H9 (cell line): ENCODE results near the gene SIN3A. TPM values are rescaled to one million over a fixed set of nuclear protein-coding genes. Genes with fewer than 3 reads are reported as not detected.
"Not testable (repeated sequence)": the region's sequence is repeated elsewhere in the genome, so short reads cannot be mapped to it uniquely, and the experiment has no call there.

Experiments used
- DNase-seq: peaks from one replicate; pipeline ENCODE4 v3.0.0-alpha.2; 2017
- H2AFZ ChIP-seq: one replicate; pipeline ENCODE4 v1.6.1; 2013; ENCODE audit warnings: mild to moderate bottlenecking, low read length, control low read depth, moderate library complexity
- H2AK5ac ChIP-seq: 2 replicates; pipeline ENCODE4 v1.6.1; 2013; ENCODE audit warnings: low read length, control low read depth, mixed read lengths; ENCODE audit not compliant: insufficient read length
- H2BK120ac ChIP-seq: one replicate; pipeline ENCODE4 v1.6.1; 2013; ENCODE audit warnings: low read depth, mild to moderate bottlenecking, low read length, control low read depth, inconsistent platforms; ENCODE audit not compliant: poor library complexity, severe bottlenecking
- H2BK12ac ChIP-seq: 2 replicates; pipeline ENCODE4 v1.6.1; 2013; ENCODE audit warnings: low read length, control low read depth, mixed read lengths, low read depth; ENCODE audit not compliant: insufficient read length
- H2BK15ac ChIP-seq: 2 replicates; pipeline ENCODE4 v1.6.1; 2013; ENCODE audit warnings: low read depth, low read length, control low read depth
- H2BK20ac ChIP-seq: one replicate; pipeline ENCODE4 v1.6.1; 2013; ENCODE audit warnings: low read depth, mild to moderate bottlenecking, low read length, control low read depth, inconsistent platforms; ENCODE audit not compliant: poor library complexity, severe bottlenecking
- H2BK5ac ChIP-seq: 2 replicates; pipeline ENCODE4 v1.6.1; 2013; ENCODE audit warnings: low read length, control low read depth, mixed read lengths; ENCODE audit not compliant: insufficient read length
- H3K14ac ChIP-seq: 2 replicates; pipeline ENCODE4 v1.6.1; 2013; ENCODE audit warnings: low read length, control low read depth; ENCODE audit not compliant: insufficient read depth
- H3K18ac ChIP-seq: 2 replicates; pipeline ENCODE4 v1.6.1; 2013; ENCODE audit warnings: low read depth, mild to moderate bottlenecking, mixed read lengths, low read length, control low read depth; ENCODE audit not compliant: insufficient read length
- H3K23ac ChIP-seq: 2 replicates; pipeline ENCODE4 v1.6.1; 2013; ENCODE audit warnings: low read length, control low read depth, mixed read lengths, low read depth; ENCODE audit not compliant: insufficient read length
- H3K23me2 ChIP-seq: 2 replicates; pipeline ENCODE4 v1.6.1; 2013; ENCODE audit warnings: low read depth, mild to moderate bottlenecking, mixed read lengths, low read length, control low read depth; ENCODE audit not compliant: insufficient read length, poor library complexity, severe bottlenecking
- H3K27ac ChIP-seq: 2 replicates; pipeline ENCODE4 v1.5.1; 2013; ENCODE audit warnings: low read length, control low read depth, mixed read lengths, low read depth; ENCODE audit not compliant: insufficient read length
- H3K27me3 ChIP-seq: 2 replicates; pipeline ENCODE4 v1.6.1; 2013; ENCODE audit warnings: low read length, control low read depth, inconsistent platforms; ENCODE audit not compliant: insufficient read depth
- H3K4ac ChIP-seq: 2 replicates; pipeline ENCODE4 v1.6.1; 2013; ENCODE audit warnings: low read depth, mild to moderate bottlenecking, control low read depth, inconsistent platforms, low read length, moderate library complexity
- H3K4me1 ChIP-seq: 2 replicates; pipeline ENCODE4 v1.6.1; 2013; ENCODE audit warnings: low read length, control low read depth, inconsistent platforms; ENCODE audit not compliant: insufficient read depth
- H3K4me2 ChIP-seq: 2 replicates; pipeline ENCODE4 v1.6.1; 2013; ENCODE audit warnings: low read length, control low read depth, mixed read lengths; ENCODE audit not compliant: insufficient read length, insufficient read depth
- H3K56ac ChIP-seq: 2 replicates; pipeline ENCODE4 v1.6.1; 2013; ENCODE audit warnings: low read depth, mild to moderate bottlenecking, mixed read lengths, low read length, control low read depth; ENCODE audit not compliant: insufficient read length
- H3K79me1 ChIP-seq: 2 replicates; pipeline ENCODE4 v1.6.1; 2013; ENCODE audit warnings: low read depth, mild to moderate bottlenecking, moderate library complexity, low read length, control low read depth, inconsistent platforms; ENCODE audit not compliant: insufficient read depth, poor library complexity, severe bottlenecking
- H3K79me2 ChIP-seq: 2 replicates; pipeline ENCODE4 v1.6.1; 2013; ENCODE audit warnings: low read length, control low read depth, inconsistent platforms; ENCODE audit not compliant: insufficient read depth
- H3K9ac ChIP-seq: 2 replicates; pipeline ENCODE4 v1.6.1; 2013; ENCODE audit warnings: low read length, control low read depth, mixed read lengths; ENCODE audit not compliant: insufficient read length; ENCODE audit errors: extremely low read depth
- H3K9me3 ChIP-seq: one replicate; pipeline ENCODE4 v1.6.1; 2013; ENCODE audit warnings: low read depth, low read length, inconsistent platforms; ENCODE audit not compliant: control insufficient read depth
- H3T11ph ChIP-seq: one replicate; pipeline ENCODE4 v1.6.1; 2013; ENCODE audit warnings: mild to moderate bottlenecking, low read length, control low read depth, inconsistent platforms
- H4K20me1 ChIP-seq: one replicate; pipeline ENCODE4 v1.6.1; 2013; ENCODE audit not compliant: control insufficient read depth, insufficient read length, insufficient read depth
- H4K5ac ChIP-seq: 2 replicates; pipeline ENCODE4 v1.6.1; 2013; ENCODE audit warnings: low read depth, mild to moderate bottlenecking, mixed read lengths, low read length, control low read depth; ENCODE audit not compliant: insufficient read length
- H4K8ac ChIP-seq: replicated peaks from 2 replicates; pipeline ENCODE4 v1.6.1; 2013; ENCODE audit warnings: low read length, control low read depth, mixed read lengths, low read depth; ENCODE audit not compliant: insufficient read length
- H4K91ac ChIP-seq: 2 replicates; pipeline ENCODE4 v1.6.1; 2013; ENCODE audit warnings: low read depth, mild to moderate bottlenecking, moderate library complexity, mixed read lengths, low read length, control low read depth; ENCODE audit not compliant: insufficient read length
- H3K27ac Mint-ChIP-seq, 3 experiments: 2 replicates in 2 of 3; 3 replicates in 1 of 3; pipeline ENCODE4 v1.8.0; 2020 to 2021; ENCODE audit warnings: mixed read lengths in 3 of 3, mild to moderate bottlenecking in 1 of 3, moderate library complexity in 1 of 3
- H3K27me3 Mint-ChIP-seq: 2 replicates; pipeline ENCODE4 v1.8.0; 2021; ENCODE audit warnings: low read depth, mild to moderate bottlenecking, moderate library complexity, mixed read lengths
- H3K36me3 Mint-ChIP-seq, 3 experiments: 2 replicates in 2 of 3; 3 replicates in 1 of 3; pipeline ENCODE4 v1.8.0; 2020 to 2021; ENCODE audit warnings: low read depth in 3 of 3, mixed read lengths in 3 of 3; ENCODE audit not compliant: insufficient read depth in 1 of 3
- H3K4me1 Mint-ChIP-seq, 2 experiments: 2 replicates each; pipeline ENCODE4 v1.8.0; 2020; ENCODE audit warnings: mixed read lengths in 2 of 2
- H3K4me3 Mint-ChIP-seq, 2 experiments: 2 replicates in 1 of 2; 3 replicates in 1 of 2; pipeline ENCODE4 v1.8.0; 2020 to 2021; ENCODE audit warnings: mild to moderate bottlenecking in 2 of 2, mixed read lengths in 2 of 2, moderate library complexity in 1 of 2
- H3K9me3 Mint-ChIP-seq, 2 experiments: 2 replicates in 1 of 2; 3 replicates in 1 of 2; pipeline ENCODE4 v1.8.0; 2020; ENCODE audit warnings: mild to moderate bottlenecking in 2 of 2, mixed read lengths in 2 of 2, moderate library complexity in 1 of 2
- WGBS: extraction: QIAGEN DNeasy Blood & Tissue Kit; methylation state at CpG from one replicate; pipeline ENCODE4 v1.1.7; 2013; ENCODE audit warnings: missing lambda C conversion rate, low lambda C conversion rate, mixed read lengths; ENCODE audit not compliant: insufficient read length; ENCODE audit errors: extremely low coverage; 5-methylcytosine and 5-hydroxymethylcytosine counted together
- total RNA-seq: library from RNA; stranded (reverse); gene quantifications from 2 replicates; pipeline ENCODE4 v1.2.1, GENCODE V29; 2021
- TF ChIP-seq, protein P1 (sequence below): fragments of 200-600 bp; sonication (generic); conservative IDR thresholded peaks from 3 replicates; pipeline ENCODE4 v1.8.0; 2021; ENCODE audit warnings: antibody characterized with exemption, mild to moderate bottlenecking

The SIN3A gene
- total RNA-seq, 1 experiment from 2014 or later, result 102 TPM

DNA sequence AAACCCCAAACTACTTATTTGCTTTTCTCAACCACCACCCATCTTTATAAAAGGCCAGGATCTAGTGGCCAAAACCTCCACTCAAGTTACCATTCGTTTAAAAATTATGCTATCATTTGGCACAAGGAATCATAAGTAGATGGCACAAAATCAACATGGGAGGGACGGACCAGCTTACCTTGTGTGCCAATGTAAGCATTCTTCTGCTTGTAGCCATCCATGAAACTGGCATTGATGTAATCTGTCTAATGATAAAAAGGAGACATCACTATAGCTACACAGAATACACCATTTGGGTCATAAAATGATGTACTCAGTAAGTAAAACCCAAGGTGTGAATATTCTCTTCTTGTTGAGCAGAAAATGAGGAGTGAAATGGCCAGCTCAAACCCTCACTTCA lies 28.2 kb upstream of the SIN3A start:
- Histone ChIP-seq H3K23ac (no peak overlapping the region), H2BK5ac (no peak overlapping the region), H4K91ac (no peak overlapping the region), H3K9ac (no peak overlapping the region), H3K27me3 (no peaks in the 10 kb centered on the region), H3K23me2 (no peaks in the 10 kb centered on the region), H3K18ac (no peak overlapping the region), H3K14ac (no peak overlapping the region), H3K79me1 (no peaks in the 10 kb centered on the region), H3K9me3 (no peaks in the 10 kb centered on the region), H2AFZ (no peak overlapping the region), H3T11ph (no peak overlapping the region), H3K4me2 (no peak overlapping the region), H3K4me1 (no peaks in the 10 kb centered on the region), H2BK120ac (no peak overlapping the region), H4K5ac (no peak overlapping the region), H2BK15ac (no peak overlapping the region), H4K20me1 (no peaks in the 10 kb centered on the region), H3K79me2 (no peaks in the 10 kb centered on the region), H3K56ac (no peak overlapping the region), H3K27ac (no peak overlapping the region), H3K4ac (no peak overlapping the region), H4K8ac (no peak overlapping the region), H2BK20ac (no peak overlapping the region), H2BK12ac (no peak overlapping the region), H2AK5ac (no peak overlapping the region)
- Mint-ChIP-seq H3K36me3 (peaks cover 32 to 59% (median 43%) of the 10 kb centered on the region in 3 experiments), H3K4me1 (no peaks in the 10 kb centered on the region), H3K27me3 (no peaks in the 10 kb centered on the region), H3K9me3 (peaks cover 16% of the 10 kb centered on the region in 2 experiments; a peak in 4 of 5 replicates), H3K4me3 (no peak overlapping the region), H3K27ac (no peak overlapping the region)
- DNase-seq, result no peak
- no CpG with 5 or more reads among the region's 2 CpGs for WGBS
- TF ChIP-seq, protein P1, sequence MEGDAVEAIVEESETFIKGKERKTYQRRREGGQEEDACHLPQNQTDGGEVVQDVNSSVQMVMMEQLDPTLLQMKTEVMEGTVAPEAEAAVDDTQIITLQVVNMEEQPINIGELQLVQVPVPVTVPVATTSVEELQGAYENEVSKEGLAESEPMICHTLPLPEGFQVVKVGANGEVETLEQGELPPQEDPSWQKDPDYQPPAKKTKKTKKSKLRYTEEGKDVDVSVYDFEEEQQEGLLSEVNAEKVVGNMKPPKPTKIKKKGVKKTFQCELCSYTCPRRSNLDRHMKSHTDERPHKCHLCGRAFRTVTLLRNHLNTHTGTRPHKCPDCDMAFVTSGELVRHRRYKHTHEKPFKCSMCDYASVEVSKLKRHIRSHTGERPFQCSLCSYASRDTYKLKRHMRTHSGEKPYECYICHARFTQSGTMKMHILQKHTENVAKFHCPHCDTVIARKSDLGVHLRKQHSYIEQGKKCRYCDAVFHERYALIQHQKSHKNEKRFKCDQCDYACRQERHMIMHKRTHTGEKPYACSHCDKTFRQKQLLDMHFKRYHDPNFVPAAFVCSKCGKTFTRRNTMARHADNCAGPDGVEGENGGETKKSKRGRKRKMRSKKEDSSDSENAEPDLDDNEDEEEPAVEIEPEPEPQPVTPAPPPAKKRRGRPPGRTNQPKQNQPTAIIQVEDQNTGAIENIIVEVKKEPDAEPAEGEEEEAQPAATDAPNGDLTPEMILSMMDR, result no peak

- no CpG with 5 or more reads among the region's 5 CpGs for whole genome bisulfite sequencing
- not testable (repeated sequence) for DNase-seq, H3K27ac ChIP-seq, H3K18ac ChIP-seq, H3K9me3 Mint-ChIP-seq, H3K4me1 Mint-ChIP-seq, H2BK15ac ChIP-seq, H4K91ac ChIP-seq, H3K9ac ChIP-seq, H3K56ac ChIP-seq, H2AFZ ChIP-seq, H2BK12ac ChIP-seq, H2BK5ac ChIP-seq, H2BK20ac ChIP-seq, H3K9me3 ChIP-seq, H3T11ph ChIP-seq, H3K4ac ChIP-seq, H3K23ac ChIP-seq, H3K14ac ChIP-seq, H3K27me3 Mint-ChIP-seq, H4K20me1 ChIP-seq, H3K79me1 ChIP-seq, H2BK120ac ChIP-seq, H3K4me1 ChIP-seq, H3K4me3 Mint-ChIP-seq, H4K5ac ChIP-seq, H3K23me2 ChIP-seq, H3K27me3 ChIP-seq, H4K8ac ChIP-seq, H3K4me2 ChIP-seq, H3K27ac Mint-ChIP-seq, H3K79me2 ChIP-seq, H2AK5ac ChIP-seq
- peaks cover 18 to 59% (median 35%) of the 10 kb centered on the region in 3 experiments for H3K36me3 Mint-ChIP-seq
Measured at GRCh38 chr15:75477094-75477493, 25.6 kb upstream of the SIN3A start.
